Pancreas (tissue), 10 donors: ENCODE data around the gene CTNNA3. TPM values are rescaled to one million over a fixed set of nuclear protein-coding genes. Genes with fewer than 3 reads are reported as not detected.

Source experiments
- ATAC-seq, 4 donors: fragments of 200-7000 bp; cut with Tn5 transposase; one replicate each; pipeline versions ENCODE4 v1.8.0 to v1.9.1; 2020; ENCODE audit warnings: mild to moderate bottlenecking in 4 of 4, moderate library complexity in 4 of 4
- DNase-seq, 6 donors: peaks; one replicate each; pipeline ENCODE4 v3.0.0-alpha.2; 2020
- FAIRE-seq: peaks from 2 replicates; lab custom pipeline; 2012; peaks lifted over from hg19 to GRCh38; lab: Jason Lieb, UNC
- H3K27ac ChIP-seq, 4 donors: fragments of 200-600 bp; sonication (generic); 1 replicate in 3 of 4; 2 replicates in 1 of 4; pipeline versions ENCODE4 v1.5.0 to v1.8.0; 2020
- H3K27me3 ChIP-seq, 4 donors: fragments of 200-600 bp; one replicate each; pipeline ENCODE4 v1.8.0; 2021
- H3K36me3 ChIP-seq, 3 donors: fragments of 200-600 bp; sonication (generic) in 1 of 3; one replicate each; pipeline versions ENCODE4 v1.5.0 to v1.8.0; 2020 to 2021
- H3K4me1 ChIP-seq, 3 donors: fragments of 200-600 bp; one replicate each; pipeline ENCODE4 v1.8.0; 2021
- H3K4me3 ChIP-seq, 4 donors: fragments of 200-600 bp; sonication (generic) in 2 of 4; one replicate each; pipeline versions ENCODE4 v1.5.0 to v1.8.0; 2020 to 2021
- H3K9me3 ChIP-seq, 4 donors: fragments of 200-600 bp; one replicate each; pipeline ENCODE4 v1.8.0; 2021
- WGBS, 2 donors: extraction: QIAGEN DNeasy Blood & Tissue Kit; methylation state at CpG; one replicate each; pipeline ENCODE4 v1.1.7; 2013; 5-methylcytosine and 5-hydroxymethylcytosine counted together
- intact Hi-C, 3 donors: fragments of 100-400 bp; cut with DNase I; formaldehyde crosslinking; loops; one replicate each; pipeline versions ENCODE4 v1.11.1 to v1.14.2; 2022
- polyA plus RNA-seq, 2 donors: library from polyadenylated mRNA; stranded (reverse); fragments of 200-250 nt; gene quantifications; one replicate each; pipeline ENCODE4 v1.2.3, GENCODE V29; 2013
- total RNA-seq, 6 donors: library from RNA; stranded (reverse); fragmentation: NEBNext Ultra II Directional in 4 of 6; extraction: Animal tissue kit (Norgen Biotek cat#: 25700) in 4 of 6; gene quantifications; one replicate each; pipeline versions ENCODE4 v1.2.1 to v1.2.4, GENCODE V29; 2021 to 2023
- TF ChIP-seq, protein P1 (sequence below), 4 donors: fragments of 200-600 bp; sonication (generic) in 3 of 4; IDR thresholded peaks; one replicate each; pipeline versions ENCODE4 v1.5.0 to v1.8.0; 2021; ENCODE audit warnings: antibody characterized with exemption in 4 of 4
- donor health status: healthy with polysubstance abuse.
- donor health status: DM: no; HTN: no; CAD: no; lungs with moderate emphysema.
- donor health status: DM: no; HTN: no; CAD: no.
- donor health status: control.
- donor health status: control.
- donor health status: Bipolar disorder and iron deficiency.
- donor health status: DM: yes; HTN: yes; CAD: no.
- donor health status: DM: no; HTN: no; CAD: no.
- donor health status: DM: no; HTN: no; CAD: no.
- donor health status: DM: yes; HTN: yes; CAD: no.

Gene CTNNA3
- total and polyA plus RNA-seq, 8 donors: 0.02 to 0.83 (median 0.21) TPM

DNA sequence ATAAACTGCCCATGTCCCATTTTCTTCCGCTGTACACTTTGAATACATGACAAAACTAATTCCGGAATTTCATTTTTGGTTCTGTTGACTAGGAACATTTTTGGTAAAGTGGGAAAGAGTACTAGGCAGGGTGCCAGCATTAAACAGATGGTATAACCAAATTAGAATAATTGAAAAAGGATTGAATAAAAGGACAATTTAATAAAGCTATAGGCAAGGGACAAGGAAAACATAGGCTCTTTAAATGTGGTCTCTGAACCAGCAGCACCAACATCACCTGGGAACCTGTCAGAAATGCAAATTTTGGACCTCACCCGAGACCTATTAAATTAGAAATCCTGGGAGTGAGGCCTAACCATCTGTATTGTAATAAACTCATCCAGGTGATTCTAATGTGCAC is 393.3 kb downstream of the CTNNA3 start:
- FAIRE-seq: no peak
- WGBS, 2 donors: 90 to 94% methylated on average over 3 of the region's 3 CpGs
- Histone ChIP-seq H3K27ac (no peak overlapping the region), H3K27me3 (no peaks in the 10 kb centered on the region), H3K4me3 (no peak overlapping the region), H3K36me3 (no peaks in the 10 kb centered on the region), H3K9me3 (no peaks in the 10 kb centered on the region), H3K4me1 (no peaks in the 10 kb centered on the region)
- intact Hi-C loops: no loop called here
- DNase-seq: no peak
- TF ChIP-seq, protein P1, sequence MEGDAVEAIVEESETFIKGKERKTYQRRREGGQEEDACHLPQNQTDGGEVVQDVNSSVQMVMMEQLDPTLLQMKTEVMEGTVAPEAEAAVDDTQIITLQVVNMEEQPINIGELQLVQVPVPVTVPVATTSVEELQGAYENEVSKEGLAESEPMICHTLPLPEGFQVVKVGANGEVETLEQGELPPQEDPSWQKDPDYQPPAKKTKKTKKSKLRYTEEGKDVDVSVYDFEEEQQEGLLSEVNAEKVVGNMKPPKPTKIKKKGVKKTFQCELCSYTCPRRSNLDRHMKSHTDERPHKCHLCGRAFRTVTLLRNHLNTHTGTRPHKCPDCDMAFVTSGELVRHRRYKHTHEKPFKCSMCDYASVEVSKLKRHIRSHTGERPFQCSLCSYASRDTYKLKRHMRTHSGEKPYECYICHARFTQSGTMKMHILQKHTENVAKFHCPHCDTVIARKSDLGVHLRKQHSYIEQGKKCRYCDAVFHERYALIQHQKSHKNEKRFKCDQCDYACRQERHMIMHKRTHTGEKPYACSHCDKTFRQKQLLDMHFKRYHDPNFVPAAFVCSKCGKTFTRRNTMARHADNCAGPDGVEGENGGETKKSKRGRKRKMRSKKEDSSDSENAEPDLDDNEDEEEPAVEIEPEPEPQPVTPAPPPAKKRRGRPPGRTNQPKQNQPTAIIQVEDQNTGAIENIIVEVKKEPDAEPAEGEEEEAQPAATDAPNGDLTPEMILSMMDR (IDR thresholded peaks at IDR 0.05): no peak
- no peak for ATAC-seq

DNA sequence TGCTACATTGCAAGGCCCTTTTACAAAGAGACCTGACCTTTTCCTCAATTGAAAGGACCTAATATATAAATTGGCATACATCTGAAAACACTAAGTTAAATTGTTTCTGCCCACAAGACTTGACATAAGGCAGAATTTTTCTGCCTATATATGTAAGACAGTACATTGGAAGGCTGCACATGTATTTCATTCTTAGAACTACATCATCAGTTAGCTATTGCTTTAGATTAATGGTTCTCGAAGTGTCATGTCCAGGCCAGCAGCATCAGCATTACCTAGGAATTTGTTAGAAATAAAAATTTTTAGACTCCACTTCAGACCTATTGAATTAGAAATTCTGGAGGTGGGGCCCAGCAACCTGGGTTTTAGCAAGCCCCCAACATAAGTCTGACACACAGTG is 396.2 kb downstream of the CTNNA3 start:
- Histone ChIP-seq H3K27me3 (no peaks in the 10 kb centered on the region), H3K4me3 (no peak overlapping the region), H3K27ac (no peak overlapping the region), H3K36me3 (no peaks in the 10 kb centered on the region), H3K9me3 (no peaks in the 10 kb centered on the region), H3K4me1 (no peaks in the 10 kb centered on the region)
- intact Hi-C loops: no loop called here
- TF ChIP-seq, protein P1 (IDR thresholded peaks at IDR 0.05): no peak
- WGBS, 2 donors: 85 to 93% methylated on average over 1 of the region's 1 CpG
- DNase-seq (no peak), FAIRE-seq (no peak), ATAC-seq (no peak)

DNA sequence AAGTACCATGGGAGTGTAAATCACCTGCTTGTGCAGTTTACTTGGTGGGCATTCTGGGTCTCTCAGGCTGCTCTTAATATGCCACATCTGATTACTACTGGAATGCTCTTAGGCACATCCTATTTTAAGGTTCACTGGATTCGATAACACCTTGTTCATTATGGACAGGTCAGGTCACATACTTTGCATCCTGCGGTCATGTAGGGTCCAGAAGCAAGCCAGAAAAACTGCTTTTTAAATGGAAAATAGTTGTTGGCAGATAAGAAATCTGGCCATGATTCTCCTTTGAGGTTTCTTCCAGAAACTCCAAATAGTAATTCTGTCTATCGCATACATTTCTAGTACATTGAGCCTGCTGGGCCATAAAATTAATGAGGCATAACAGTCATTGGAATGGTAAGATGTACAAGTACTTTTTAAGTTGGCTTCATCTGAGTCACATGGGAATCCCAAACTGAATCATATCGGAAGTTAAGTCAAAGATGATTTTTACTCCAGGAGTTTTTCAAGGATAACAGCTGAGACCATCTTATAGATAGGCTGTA is 398.3 kb downstream of the CTNNA3 start:
- H3K27me3 ChIP-seq: no peaks in the 10 kb centered on the region
- no peaks in the 10 kb centered on the region for H3K36me3 ChIP-seq
- 87 to 89% methylated on average over 4 of the region's 4 CpGs for WGBS, 2 donors
- H3K4me1 ChIP-seq: no peaks in the 10 kb centered on the region
- H3K9me3 ChIP-seq: no peaks in the 10 kb centered on the region
- TF ChIP-seq, protein P1 (IDR thresholded peaks at IDR 0.05): no peak
- no peak for ATAC-seq
- no peak overlapping the region for H3K27ac ChIP-seq
- no peak overlapping the region for H3K4me3 ChIP-seq
- intact Hi-C loops: no loop called here
- DNase-seq: no peak
- FAIRE-seq: no peak

DNA sequence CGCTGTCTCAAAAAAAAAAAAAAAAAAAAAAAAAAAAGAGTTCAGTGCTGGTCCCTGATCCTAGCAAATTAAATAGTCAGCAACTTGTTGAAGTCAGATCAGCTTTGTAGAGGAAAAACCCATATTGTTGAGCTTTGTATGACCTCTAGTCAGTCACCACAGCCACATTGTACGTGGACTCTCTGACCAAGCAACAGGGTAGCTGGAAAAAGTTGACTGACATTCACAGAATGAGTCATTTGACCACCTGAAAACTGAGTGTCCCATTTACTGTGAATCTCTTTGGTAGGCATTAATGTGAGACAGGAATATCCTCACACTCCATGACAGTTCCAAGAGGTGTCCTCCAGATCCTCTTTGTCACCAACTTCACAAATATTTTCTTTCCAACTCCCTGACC is 399.1 kb downstream of the CTNNA3 start:
- 95 to 96% methylated on average over 2 of the region's 2 CpGs for WGBS, 2 donors
- intact Hi-C loops: no loop called here
- no peak overlapping the region for H3K27ac ChIP-seq
- no peak for DNase-seq
- no peak for FAIRE-seq
- ATAC-seq: no peak
- no peaks in the 10 kb centered on the region for H3K36me3 ChIP-seq
- no peaks in the 10 kb centered on the region for H3K4me1 ChIP-seq
- H3K27me3 ChIP-seq: no peaks in the 10 kb centered on the region
- H3K9me3 ChIP-seq: no peaks in the 10 kb centered on the region
- H3K4me3 ChIP-seq: no peak overlapping the region
- TF ChIP-seq, protein P1 (IDR thresholded peaks at IDR 0.05): no peak

DNA sequence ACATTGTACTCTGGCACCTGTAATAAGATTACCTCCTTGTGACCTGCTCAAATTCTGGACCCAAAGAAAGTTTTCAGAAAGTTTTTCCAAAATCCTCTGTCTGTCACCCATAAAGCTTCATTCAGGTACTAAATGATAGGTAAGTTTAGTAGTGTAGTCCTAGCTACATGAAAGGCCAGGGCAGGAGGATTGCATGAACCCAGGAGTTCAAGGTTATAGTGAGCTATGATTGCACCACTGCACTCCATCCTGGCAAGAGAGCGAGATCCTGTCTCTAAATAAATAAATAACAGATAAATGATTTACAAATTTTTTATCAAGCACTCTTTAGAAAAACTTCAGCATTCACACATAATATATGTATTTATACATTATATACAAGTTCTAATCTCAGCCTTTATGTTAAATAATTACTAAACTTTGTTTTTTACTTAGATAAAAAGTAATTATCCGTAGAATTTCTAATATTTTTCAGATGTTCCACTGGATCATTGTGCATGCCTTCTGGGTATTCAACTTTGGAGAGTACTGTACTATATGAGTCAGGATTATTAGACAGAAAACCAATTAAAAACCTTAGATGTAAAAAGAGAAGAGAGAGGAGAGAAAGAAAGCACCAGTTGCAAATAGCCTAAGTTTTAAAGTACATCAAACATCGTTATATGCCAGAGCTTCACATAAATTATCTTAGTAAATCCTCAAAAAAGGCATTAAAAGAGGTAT is 407.1 kb downstream of the CTNNA3 start:
- ATAC-seq: no peak
- TF ChIP-seq, protein P1 (IDR thresholded peaks at IDR 0.05): no peak
- H3K4me1 ChIP-seq: no peaks in the 10 kb centered on the region
- no peak for DNase-seq
- WGBS, 2 donors: 64 to 70% methylated on average over 3 of the region's 3 CpGs
- no peaks in the 10 kb centered on the region for H3K27me3 ChIP-seq
- intact Hi-C loops: no loop called here
- no peak overlapping the region for H3K27ac ChIP-seq
- H3K36me3 ChIP-seq: no peaks in the 10 kb centered on the region
- no peak for FAIRE-seq
- no peak overlapping the region for H3K4me3 ChIP-seq
- H3K9me3 ChIP-seq: no peaks in the 10 kb centered on the region
